Urinary bladder (tissue), 4 donors: ENCODE measurements around the gene CASZ1. TPM values are rescaled to one million over a fixed set of nuclear protein-coding genes. Genes with fewer than 3 reads are reported as not detected.

Source experiments
- DNase-seq: peaks from one replicate; pipeline ENCODE4 v3.0.0-alpha.2; 2015; ENCODE audit errors: extremely low spot score
- H3K27ac ChIP-seq: one replicate; pipeline ENCODE4 v1.5.1; 2013; ENCODE audit warnings: low read depth, mild to moderate bottlenecking, moderate library complexity
- H3K36me3 ChIP-seq: one replicate; pipeline ENCODE4 v1.6.1; 2013; ENCODE audit warnings: mild to moderate bottlenecking, moderate library complexity; ENCODE audit not compliant: insufficient read depth
- H3K4me1 ChIP-seq: one replicate; pipeline ENCODE4 v1.6.1; 2013; ENCODE audit warnings: mild to moderate bottlenecking, moderate library complexity; ENCODE audit not compliant: insufficient read depth
- H3K4me3 ChIP-seq: one replicate; pipeline ENCODE4 v1.5.1; 2013; ENCODE audit warnings: low read depth, low read length
- WGBS: extraction: QIAGEN DNeasy Blood & Tissue Kit; methylation state at CpG from one replicate; pipeline ENCODE4 v1.1.7; 2013; 5-methylcytosine and 5-hydroxymethylcytosine counted together
- polyA plus RNA-seq: library from polyadenylated mRNA; stranded (reverse); fragments of 200-250 nt; gene quantifications from one replicate; pipeline ENCODE4 v1.2.3, GENCODE V29; 2013
- total RNA-seq: library from RNA; depleted of rRNA; stranded (reverse); fragments of >200 nt; gene quantifications from one replicate; pipeline ENCODE4 v1.2.3, GENCODE V29; 2014
- donor health status: healthy with polysubstance abuse.
- donor health status: healthy.

Gene CASZ1
- total and polyA plus RNA-seq, 2 donors: 10.6 to 19.4 TPM

DNA sequence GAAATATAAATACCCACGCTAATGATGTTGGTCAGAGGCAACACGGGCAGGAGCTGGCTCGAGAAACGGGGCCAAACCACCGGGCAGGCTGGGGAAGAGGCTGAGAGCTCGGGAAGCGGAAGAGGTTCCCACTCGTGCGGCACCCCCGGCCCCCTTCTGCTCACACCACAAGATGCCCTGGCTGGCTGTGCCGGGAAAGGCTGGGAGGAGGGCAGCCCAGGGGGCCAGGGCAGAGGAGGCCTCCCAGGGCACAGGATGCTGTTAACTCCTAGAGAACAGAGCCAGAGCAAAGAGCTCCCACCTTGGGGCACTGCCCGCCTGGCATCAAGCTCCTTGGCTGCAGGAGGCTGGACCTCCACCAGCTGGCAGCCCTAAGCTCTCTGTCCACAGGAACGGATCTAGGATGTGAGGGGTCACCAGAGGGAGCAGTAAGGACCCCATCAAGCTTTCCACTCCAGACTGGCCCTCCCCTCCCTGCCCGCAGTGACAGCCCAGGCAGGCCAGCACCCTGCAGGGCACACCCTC lies 44.8 kb downstream of the CASZ1 start:
- Histone ChIP-seq H3K27ac (no peak overlapping the region), H3K36me3 (no peaks in the 10 kb centered on the region), H3K4me3 (no peak overlapping the region), H3K4me1 (no peaks in the 10 kb centered on the region)
- no peak for DNase-seq
- WGBS: 72% methylated on average over 14 of the region's 14 CpGs

DNA sequence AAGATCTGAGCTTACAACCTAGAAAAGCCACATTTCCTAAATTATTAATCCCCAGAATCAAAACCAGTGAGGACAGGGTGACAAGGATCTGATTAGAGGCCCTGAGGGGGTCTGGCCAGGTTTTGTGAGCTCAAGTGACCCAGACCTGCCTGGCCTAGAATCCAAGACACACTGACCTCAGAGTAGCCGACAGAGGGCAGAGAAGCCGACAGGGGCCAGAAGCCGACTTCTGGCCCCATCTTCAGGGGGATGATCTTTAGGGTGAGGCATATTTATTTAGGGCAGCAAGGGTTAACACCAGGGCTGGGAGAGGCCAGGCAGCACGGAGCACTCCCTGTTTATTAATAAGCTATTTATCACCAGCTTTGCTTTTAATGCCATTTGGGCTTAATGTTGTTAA lies 45.3 kb downstream of the CASZ1 start:
- H3K4me3 ChIP-seq: no peak overlapping the region
- no peaks in the 10 kb centered on the region for H3K36me3 ChIP-seq
- WGBS: 68% methylated on average over 4 of the region's 4 CpGs
- DNase-seq: no peak
- H3K4me1 ChIP-seq: no peaks in the 10 kb centered on the region
- no peak overlapping the region for H3K27ac ChIP-seq

DNA sequence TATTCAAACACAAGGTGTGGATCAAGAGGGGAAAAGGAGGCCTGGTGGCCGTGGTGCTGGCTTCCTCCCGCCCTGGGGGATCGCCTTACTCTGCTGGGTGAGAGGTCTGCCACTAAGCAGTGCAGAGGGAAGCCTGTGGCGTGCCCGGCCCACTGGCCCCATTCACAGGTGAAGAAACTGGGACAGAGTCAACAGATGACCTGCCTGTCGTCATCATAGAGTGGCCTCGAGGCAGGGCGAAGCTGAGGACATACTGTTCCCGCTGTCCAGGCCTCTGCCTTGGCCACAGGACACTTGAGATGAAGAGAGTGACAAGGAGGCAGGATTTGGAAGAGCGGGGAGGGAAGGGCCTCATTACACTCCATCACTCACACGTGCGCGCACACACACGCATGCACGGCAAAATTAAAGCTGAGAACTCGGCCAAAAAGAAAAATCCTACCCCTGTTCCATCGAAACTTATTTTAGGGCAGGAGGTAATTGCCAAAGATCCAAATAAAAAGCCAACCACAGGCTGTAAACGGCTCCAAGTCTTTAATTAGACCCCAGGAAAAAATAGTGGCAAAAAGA lies 50.5 kb downstream of the CASZ1 start:
- Histone ChIP-seq H3K27ac (no peak overlapping the region), H3K4me1 (no peaks in the 10 kb centered on the region), H3K36me3 (no peaks in the 10 kb centered on the region), H3K4me3 (no peak overlapping the region)
- WGBS: 88% methylated on average over 18 of the region's 18 CpGs
- no peak for DNase-seq

DNA sequence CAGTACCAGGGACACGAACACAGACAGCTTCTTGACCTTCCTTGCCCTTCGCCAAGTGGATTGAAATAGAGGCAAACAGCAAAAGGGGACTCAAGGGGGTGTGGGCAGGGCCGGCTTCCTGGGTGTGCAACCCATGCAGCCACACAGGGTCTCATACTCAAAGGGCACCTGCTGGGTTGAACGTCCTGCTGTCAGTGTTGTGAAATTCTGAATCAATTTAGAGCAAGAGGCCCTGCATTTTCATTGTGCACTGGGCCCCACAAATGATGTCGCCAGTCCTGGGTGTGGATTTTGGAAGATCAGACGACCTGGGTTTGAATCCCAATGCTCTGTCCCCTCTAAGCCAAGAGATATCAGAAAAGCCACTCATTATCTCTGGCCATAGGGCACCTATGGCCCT lies 51.1 kb downstream of the CASZ1 start:
- no peaks in the 10 kb centered on the region for H3K36me3 ChIP-seq
- WGBS: 75% methylated on average over 6 of the region's 6 CpGs
- no peaks in the 10 kb centered on the region for H3K4me1 ChIP-seq
- H3K4me3 ChIP-seq: no peak overlapping the region
- H3K27ac ChIP-seq: no peak overlapping the region
- no peak for DNase-seq

DNA sequence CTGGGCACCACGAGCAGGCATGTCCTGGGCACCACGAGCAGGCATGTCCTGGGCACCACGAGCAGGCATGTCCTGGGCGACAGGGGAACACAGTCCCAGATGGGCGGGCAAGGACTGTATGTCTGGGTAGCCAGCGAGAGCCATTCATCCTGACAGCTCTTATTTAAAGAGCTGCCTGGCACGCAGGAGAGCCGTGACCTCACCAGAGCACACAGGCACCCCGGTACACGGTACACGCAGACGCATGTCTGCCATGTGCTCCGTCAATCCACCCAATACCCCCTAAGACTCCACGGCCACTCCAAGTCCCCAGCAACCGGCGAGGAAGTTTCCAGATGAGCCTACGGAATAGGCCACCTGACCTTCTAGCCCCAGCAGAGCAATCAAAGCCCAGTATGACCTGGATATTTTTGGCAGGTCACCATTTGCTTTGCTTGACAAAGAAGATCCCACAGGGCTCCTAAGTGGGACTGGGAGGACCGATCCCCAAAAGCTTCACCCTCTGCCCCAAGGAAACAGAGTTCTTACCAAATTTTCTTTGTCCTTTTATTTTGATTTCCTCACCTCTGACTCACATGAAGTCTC lies 51.7 kb downstream of the CASZ1 start:
- WGBS: 81% methylated on average over 18 of the region's 18 CpGs
- Histone ChIP-seq H3K4me3 (no peak overlapping the region), H3K27ac (no peak overlapping the region), H3K4me1 (no peaks in the 10 kb centered on the region), H3K36me3 (no peaks in the 10 kb centered on the region)
- DNase-seq: no peak

DNA sequence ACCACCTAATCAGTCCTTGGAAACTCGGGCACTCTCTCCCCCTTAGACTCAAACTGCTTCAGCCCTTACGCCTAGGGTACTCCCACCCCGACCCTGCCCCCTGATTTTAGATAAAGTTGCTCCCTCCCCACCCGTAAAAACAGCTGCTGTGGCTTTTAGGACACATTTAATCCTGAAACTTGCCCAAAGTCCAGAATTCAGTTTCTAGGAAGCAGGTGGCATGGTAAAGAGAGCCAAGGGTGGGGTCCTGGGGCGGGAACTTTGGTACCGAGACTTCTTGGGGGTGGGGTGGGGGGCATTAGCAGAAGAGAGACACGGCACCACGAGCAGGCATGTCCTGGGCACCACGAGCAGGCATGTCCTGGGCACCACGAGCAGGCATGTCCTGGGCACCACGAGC lies 52.4 kb downstream of the CASZ1 start:
- no peaks in the 10 kb centered on the region for H3K4me1 ChIP-seq
- no peak for DNase-seq
- H3K4me3 ChIP-seq: no peak overlapping the region
- WGBS: 59% methylated on average over 11 of the region's 11 CpGs
- H3K27ac ChIP-seq: no peak overlapping the region
- H3K36me3 ChIP-seq: no peaks in the 10 kb centered on the region

DNA sequence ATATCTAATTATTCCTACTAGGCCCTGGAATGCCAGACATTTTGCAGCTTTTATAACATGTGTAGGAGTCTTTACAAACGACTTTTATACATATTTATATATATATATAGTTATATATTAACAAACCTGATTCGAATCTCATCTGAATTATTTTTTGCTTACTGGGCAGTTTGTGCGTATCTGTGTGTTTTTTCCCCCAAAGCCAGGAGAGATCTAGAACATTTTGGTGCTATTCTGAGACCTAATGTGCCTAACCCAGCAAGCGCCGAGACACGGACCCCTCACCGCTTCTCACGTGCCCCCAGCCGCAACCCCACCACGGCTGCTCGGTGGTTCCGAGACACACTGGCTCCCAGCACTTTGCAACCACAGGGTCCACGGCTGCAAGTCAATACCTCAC lies 54.8 kb downstream of the CASZ1 start:
- H3K4me1 ChIP-seq: no peaks in the 10 kb centered on the region
- WGBS: 88% methylated on average over 13 of the region's 13 CpGs

DNA sequence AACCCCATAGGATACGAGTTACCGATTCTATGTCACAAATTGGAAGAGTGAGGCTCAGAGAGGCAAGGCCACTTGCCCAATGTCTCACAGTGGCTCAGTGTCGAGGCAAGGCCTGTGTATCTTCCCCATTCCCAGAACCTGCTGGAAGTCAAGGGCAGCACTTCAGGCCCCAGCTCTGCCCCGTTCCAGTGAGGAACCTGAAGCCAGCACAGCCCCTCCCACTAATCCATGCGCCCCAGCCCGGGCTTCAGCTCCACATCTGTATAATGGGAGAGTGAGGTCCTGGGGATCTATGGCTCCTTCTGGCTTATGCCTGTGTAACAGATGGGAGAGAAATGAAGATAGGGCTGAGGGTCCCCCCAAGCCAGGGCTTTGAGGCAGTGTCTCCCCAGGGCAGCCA lies 56.3 kb downstream of the CASZ1 start:
- no peak for DNase-seq
- H3K36me3 ChIP-seq: no peaks in the 10 kb centered on the region
- no peak overlapping the region for H3K4me3 ChIP-seq
- WGBS: 89% methylated on average over 6 of the region's 6 CpGs
- H3K27ac ChIP-seq: no peak overlapping the region
- no peaks in the 10 kb centered on the region for H3K4me1 ChIP-seq

More for the DNA sequence above, 54.8 kb downstream of the CASZ1 start:
- Histone ChIP-seq H3K27ac (no peak overlapping the region), H3K4me3 (no peak overlapping the region), H3K36me3 (no peaks in the 10 kb centered on the region)
- DNase-seq: no peak

DNA sequence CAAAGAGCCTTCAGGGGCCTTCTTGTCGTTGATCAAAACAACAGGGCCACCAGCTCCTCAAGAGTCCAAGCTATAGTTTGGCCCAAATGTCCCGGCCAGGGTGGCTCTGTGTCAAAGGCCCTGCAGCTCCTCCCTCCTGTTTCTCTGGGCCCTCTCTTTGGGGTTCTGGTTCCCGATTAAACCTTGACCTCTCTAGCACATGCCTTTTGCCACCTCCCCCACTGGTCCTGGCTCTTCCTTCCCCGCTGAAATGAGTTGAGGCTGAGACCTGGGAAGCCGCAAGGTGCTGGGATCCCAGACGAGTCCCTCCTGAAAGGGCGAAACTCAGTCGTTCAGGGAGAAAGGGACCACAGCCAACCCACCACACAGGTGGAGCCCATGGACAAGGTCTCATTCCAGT lies 56.9 kb downstream of the CASZ1 start:
- H3K27ac ChIP-seq: no peak overlapping the region
- DNase-seq: no peak
- no peaks in the 10 kb centered on the region for H3K4me1 ChIP-seq
- H3K36me3 ChIP-seq: no peaks in the 10 kb centered on the region
- 93% methylated on average over 8 of the region's 8 CpGs for WGBS
- H3K4me3 ChIP-seq: no peak overlapping the region

DNA sequence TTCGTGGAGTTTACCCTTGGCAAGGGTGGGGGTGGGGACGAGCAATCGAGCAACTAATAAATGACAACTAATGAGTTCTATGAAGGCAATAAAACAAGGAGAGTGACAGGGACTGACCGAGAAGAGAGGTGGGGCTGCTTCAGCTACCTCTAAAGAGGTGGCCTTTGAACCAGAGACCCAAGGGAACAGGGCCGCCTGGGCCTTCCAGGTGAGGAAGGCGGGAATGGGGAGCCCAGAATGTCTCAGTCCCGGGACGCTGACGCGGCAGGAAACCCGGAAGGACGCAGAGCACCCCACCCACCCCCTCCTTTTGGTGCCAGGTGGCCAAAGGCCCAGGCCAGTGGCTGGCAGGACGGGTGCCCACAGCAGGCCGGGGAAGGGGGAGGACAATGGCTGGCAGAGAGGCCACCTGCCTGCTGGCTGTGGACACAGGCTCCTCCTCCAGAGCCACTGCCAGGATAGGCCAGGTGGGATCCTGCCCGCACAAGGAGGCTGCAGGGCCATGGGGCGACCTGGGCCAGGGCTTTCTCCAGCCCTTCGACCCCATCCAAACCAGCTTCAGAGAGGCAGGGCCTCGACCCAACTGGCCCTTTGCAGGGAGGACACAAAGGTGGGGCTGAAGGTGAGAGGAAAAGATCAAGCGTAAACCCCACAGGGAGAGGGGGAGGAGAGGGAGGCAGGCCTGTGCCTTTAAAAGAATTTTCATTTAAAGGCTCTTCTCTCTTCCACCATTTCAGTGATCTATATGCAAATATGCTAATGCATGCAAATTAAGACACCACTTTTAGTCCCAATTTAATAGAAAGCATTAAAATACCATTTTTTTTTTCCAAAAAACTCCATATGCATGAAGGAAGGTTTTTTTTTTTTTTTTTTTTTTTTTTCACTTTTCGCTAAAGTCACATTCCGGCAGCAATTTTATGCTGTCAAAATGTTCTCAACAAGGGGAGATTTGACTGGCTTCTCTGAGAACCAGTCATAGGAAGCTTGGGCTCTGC lies 58.1 kb downstream of the CASZ1 start:
- no peak overlapping the region for H3K4me3 ChIP-seq
- WGBS: 81% methylated on average over 21 of the region's 21 CpGs
- DNase-seq: no peak
- H3K4me1 ChIP-seq: no peaks in the 10 kb centered on the region
- no peak overlapping the region for H3K27ac ChIP-seq
- no peaks in the 10 kb centered on the region for H3K36me3 ChIP-seq

DNA sequence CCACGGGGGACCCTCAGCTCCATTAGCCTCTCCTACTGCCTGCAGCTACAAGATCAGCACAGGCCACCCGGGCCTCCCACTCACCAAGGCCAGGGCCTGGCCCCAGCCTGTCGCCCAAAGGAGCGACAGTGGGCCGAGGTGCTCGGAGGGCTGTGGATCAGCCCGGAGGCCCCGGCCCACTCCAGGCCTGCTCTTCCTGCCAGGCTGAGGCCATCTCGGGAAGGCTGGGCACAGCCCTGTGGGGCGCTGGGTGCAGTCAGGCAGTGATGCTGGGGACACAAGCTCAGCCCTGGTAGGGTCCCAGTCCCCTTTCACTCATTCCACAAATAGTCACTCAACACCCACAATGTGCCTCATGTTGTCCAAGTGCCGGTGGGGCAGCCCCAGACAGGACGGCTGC lies 58.8 kb downstream of the CASZ1 start:
- 82% methylated on average over 12 of the region's 12 CpGs for WGBS
- Histone ChIP-seq H3K27ac (no peak overlapping the region), H3K4me1 (no peaks in the 10 kb centered on the region), H3K4me3 (no peak overlapping the region), H3K36me3 (no peaks in the 10 kb centered on the region)
- DNase-seq: no peak

DNA sequence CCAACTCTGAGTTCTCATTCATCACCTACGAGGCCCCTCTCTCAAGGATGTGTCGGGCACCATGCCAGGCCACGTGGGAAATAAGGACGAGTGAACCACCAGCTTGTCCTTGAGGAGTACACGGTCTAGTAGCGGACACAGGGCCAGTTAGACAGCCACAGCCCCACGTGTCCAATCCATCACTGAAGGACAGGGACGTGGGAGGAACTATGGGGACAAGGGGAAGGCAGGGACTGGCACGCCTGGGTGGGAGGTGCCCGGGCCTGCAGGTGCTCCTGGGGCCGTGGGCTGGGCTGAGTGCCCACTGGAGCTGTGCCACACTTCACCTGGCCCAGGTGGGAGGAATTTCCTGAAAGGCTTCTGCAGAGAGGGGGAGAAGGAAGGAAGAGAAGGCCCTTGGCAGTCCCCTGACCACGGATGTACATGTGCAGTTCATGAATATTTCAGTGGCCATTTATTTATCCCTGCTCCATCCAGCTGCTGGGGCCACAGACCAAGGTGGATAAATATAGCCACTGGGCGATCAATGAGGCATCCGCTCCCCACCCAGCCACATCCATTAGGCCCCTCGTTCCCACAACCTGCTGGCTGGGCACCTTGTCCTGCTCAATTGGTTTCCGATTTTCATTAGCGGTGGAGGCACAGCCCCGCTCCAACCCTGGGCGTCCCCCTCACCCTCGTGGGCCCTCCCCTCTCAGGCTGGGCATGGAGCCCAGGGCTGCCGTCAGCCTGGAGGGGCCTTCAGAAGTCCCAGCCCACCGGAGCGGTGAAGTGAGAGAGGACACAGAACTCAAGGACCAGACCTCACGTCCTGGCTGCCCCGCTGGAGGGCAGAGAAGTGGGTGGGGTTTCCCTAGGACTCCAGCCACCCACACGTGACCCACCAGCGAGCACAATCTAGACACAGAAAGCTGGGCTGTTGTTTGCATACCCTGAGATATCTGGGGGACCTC lies 59.5 kb downstream of the CASZ1 start:
- H3K4me1 ChIP-seq: no peaks in the 10 kb centered on the region
- no peaks in the 10 kb centered on the region for H3K36me3 ChIP-seq
- H3K4me3 ChIP-seq: no peak overlapping the region
- DNase-seq: no peak
- WGBS: 47% methylated on average over 27 of the region's 27 CpGs
- H3K27ac ChIP-seq: no peak overlapping the region
